Prostate gland (tissue), 2 donors: ENCODE data around the gene POU6F2.
A peak's percentile ranks its signal among the peaks of the same experiment; 100 is the strongest.

Source experiments
- POLR2A ChIP-seq: fragments of 450-650 bp; IDR thresholded peaks from one replicate; pipeline ENCODE4 v1.6.1; 2016; ENCODE audit warnings: antibody characterized with exemption, mild to moderate bottlenecking
- POLR2AphosphoS5 ChIP-seq: sonication (generic); formaldehyde crosslinking; IDR thresholded peaks from one replicate; pipeline ENCODE4 v1.6.1; 2017; ENCODE audit warnings: antibody characterized with exemption
- TF ChIP-seq, protein P1 (sequence below), 4 experiments: fragments of 200-600 bp in 2 of 4; fragments of 450-650 bp in 2 of 4; sonication (generic) in 2 of 4; IDR thresholded peaks; 1 replicate in 3 of 4; 2 replicates in 1 of 4; pipeline ENCODE4 v1.5.1; 2016 to 2019; ENCODE audit warnings: antibody characterized with exemption in 4 of 4, mild to moderate bottlenecking in 2 of 4, moderate library complexity in 2 of 4

DNA sequence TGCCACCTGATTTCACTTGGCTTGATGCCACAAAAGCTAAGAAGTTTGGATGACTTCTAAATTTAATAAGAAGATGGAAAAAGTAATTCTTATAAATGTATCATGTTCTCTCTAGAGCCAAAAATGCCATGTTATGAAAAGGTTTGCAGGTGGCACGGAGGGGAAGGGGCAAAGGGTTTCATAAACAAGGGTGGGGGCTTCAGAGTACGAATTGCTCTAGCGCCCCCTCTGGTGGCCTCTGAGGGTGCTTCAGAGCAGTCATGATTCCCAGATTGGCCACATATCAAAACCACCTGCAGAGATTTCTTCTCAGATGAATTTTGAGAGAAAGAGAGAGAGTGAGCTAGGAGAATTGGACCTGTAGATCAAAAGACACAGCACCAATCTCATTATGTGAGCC, 379.9 kb downstream of the POU6F2 start:
- TF ChIP-seq, protein P1, sequence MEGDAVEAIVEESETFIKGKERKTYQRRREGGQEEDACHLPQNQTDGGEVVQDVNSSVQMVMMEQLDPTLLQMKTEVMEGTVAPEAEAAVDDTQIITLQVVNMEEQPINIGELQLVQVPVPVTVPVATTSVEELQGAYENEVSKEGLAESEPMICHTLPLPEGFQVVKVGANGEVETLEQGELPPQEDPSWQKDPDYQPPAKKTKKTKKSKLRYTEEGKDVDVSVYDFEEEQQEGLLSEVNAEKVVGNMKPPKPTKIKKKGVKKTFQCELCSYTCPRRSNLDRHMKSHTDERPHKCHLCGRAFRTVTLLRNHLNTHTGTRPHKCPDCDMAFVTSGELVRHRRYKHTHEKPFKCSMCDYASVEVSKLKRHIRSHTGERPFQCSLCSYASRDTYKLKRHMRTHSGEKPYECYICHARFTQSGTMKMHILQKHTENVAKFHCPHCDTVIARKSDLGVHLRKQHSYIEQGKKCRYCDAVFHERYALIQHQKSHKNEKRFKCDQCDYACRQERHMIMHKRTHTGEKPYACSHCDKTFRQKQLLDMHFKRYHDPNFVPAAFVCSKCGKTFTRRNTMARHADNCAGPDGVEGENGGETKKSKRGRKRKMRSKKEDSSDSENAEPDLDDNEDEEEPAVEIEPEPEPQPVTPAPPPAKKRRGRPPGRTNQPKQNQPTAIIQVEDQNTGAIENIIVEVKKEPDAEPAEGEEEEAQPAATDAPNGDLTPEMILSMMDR (IDR thresholded peaks at IDR 0.05) = peak in 1 of 4 experiments; percentile 8
- no peak for TF ChIP-seq POLR2A
- no peak for TF ChIP-seq POLR2AphosphoS5
